HG03521 (cell line): ENCODE results near the gene AGPS.
A peak's percentile ranks its signal among the peaks of the same experiment; 100 is the strongest.
"Not testable (repeated sequence)": the region's sequence is repeated elsewhere in the genome, so short reads cannot be mapped to it uniquely, and the experiment has no call there.

Source experiments
- ATAC-seq: cut with Tn5 transposase; IDR thresholded peaks from one replicate; pipeline ENCODE4 v1.9.1; 2021; ENCODE audit warnings: mild to moderate bottlenecking, moderate library complexity; ENCODE audit not compliant: unreplicated experiment

AGPS gene

DNA sequence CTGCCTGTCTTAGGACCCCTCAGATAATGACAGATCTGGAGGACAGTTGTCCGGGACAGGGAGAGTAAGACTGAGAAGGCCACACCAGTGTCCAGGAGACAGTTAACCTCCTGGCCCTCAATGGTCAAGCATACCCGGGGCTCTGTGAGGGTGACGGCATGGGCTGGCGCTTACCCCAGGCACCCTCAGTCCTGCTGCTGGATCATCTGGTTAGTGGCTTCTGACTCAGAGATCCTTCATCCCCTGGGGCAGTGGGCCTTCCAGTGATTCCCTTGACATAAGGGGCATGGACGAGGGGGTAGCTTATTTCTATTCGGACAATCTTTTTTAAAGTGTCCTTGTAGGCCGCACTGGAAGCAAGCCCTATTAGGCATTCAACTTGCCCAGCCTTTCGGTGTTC is 18.1 kb downstream of the AGPS start:
- not testable (repeated sequence) for ATAC-seq

DNA sequence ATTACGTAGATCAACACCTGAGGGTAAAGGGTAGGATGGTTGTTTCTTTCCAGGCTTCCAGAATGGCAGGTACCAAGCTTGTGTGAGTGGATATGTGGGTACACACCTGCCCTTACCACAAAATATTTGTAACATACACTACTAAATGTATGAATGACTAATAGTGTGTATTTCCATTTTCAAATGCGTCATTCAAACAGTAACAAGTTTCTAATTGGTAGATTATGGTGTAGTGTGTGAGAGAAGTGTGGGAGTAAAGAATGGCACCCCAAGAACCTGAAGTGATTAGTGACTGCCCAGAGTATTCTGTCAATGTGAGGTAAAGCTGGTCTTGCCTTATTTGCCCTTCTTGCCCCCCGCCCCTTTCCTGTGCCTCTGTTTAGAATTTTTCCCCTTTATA is 21.1 kb downstream of the AGPS start:
- ATAC-seq, result peak; percentile 69

DNA sequence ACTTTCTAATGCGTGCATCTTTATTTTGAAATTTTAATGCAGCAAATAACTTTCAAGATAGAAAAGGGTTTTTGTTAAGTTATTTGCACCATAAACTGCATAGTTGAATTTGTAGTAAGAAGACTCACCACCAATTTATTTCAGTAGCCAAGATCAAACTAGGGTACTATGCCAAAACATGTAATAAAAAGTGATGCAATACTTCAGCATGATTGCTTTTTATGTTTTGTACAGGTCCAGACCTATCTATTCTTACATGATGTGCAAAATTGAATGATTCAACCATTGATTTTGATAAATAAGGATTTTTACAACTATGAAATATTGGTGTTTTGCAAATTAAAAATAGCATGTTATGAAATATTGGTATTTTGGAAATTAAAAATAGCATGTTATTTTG is 26.7 kb downstream of the AGPS start:
- no peak for ATAC-seq

DNA sequence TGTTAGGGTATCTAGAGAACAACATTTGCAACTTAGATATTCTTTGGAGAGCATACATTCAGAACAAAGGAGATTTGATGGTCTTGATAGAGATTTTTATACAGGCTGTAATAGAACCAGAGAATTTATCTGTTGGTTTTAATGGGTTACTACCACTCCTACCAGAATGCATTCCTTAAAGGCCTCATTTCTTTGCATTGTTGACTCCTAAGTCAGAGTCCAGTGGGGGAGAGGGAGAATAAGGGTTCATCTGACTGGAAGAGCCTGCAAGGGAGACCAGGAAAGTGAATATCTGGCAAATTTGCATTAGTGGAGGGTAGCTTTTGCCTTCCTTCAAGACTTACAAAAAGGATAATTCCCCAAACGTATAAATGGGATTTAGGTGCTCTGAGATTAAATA is 29.7 kb downstream of the AGPS start:
- no peak for ATAC-seq

DNA sequence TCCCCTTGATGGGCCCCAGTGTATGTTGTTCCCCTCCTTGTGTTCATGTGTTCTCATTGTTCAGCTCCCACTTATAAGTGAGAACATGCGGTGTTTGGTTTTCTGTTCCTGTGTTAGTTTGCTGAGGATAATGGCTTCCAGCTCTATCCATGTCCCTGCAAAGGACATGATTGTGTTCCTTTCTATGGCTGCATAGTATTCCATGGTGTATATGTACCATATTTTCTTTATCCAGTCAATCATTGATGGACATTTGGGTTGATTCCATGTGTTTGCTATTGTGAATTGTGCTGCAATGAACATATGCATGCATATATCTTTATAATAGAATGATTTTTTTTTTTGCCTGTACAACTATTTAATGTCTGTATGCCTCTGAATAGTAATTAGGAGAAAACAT is 31.5 kb downstream of the AGPS start:
- not testable (repeated sequence) for ATAC-seq

DNA sequence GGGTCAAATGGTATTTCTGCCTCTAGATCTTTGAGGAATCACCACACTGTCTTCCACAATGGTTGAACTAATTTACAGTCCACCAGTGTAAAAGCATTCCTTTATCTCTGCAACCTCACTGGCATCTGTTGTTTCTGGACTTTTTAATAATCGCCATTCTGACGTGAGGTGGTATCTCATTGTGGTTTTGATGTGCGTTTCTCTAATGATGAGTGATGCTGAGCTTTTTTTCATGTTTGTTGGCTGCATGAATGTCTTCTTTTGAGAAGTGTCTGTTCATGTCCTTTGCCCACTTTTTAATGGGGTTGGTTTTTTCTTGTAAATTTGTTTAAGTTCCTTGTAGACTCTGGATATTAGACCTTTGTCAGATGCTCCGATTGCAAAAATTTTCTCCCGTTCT is 32.0 kb downstream of the AGPS start:
- ATAC-seq, result not testable (repeated sequence)

DNA sequence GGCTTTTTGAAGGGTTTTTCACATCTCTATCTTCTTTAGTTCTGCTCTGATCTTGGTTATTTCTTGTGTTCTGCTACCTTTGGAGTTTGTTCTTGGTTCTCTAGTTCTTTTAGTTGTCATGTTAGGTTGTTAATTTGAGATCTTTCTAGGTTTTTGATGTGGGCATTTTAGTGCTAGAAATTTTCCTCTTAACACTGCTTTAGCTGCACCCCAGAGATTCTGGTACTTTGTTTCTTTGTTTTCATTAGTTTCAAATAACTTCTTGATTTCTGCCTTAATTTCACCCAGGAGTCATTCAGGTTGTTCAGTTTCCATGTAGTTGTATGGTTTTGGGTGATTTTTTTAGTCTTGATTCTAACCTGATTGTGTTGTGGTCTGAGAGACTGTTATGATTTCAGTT is 34.7 kb downstream of the AGPS start:
- no peak for ATAC-seq

DNA sequence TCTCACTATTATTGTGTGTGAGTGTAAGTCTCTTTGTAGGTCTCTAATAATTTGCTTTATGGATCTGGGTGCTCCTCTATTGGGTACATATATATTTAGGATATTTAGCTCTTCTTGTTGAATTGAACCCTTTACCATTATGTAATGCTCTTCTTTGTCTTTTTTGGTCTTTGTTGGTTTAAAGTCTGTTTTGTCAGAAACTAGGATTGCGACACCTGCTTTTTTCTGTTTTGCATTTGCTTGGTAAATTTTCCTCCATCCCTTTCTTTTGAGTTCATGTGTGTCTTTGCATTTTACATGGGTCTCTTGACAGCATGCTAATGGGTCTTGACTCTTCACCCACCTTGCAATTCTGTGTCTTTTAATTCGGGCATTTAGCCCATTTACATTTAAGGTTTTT is 35.4 kb downstream of the AGPS start:
- ATAC-seq, result not testable (repeated sequence)

DNA sequence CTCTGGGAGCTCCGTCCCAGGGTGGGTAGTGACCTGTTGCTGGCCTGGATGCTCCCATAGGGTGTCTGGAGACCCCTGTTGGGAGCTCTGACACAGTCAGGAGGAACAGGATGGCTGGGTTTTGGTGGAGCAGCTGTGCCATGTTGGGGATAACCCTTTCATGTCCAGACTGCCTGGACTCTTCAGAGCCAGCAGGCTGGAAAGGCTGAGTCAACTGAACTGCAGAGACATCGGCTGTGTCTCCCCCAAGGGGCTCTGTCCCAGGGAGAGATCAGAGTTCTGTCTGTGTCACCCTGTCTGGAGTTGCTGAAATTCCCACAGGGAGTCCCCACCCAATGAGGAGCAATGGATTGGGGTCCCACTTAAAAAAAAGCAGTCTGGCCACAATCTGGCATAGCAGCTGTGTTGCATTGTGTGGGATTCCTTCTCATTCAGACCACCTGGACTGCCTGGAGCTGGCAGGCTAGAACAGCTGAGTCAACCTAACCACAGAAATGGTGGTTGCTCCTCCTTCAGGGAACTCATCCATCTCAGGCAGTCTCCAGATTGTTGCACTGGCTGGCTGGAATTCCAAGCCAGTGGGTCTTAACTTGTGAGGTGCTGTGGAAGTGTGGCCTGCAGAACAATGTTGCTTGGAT is 37.2 kb downstream of the AGPS start:
- no peak for ATAC-seq

DNA sequence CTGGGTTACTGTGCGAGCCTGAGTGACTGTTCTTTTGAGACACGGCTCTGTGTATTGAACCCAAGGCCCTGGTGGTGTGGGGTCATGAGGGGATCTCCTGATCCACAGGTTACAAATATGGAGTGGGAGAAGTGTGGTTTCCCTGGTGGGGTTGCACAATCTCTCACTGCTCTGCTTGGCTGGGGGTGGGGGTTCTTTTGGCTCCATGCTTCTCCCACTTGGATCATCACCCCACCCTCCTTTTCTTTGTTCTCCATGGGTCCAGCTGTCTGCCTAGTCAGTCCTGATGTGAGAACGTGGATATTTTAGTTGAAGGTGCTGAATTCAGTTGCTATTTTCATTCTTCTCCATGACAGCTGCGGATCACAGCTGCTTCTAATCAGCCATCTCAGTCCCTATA is 37.8 kb downstream of the AGPS start:
- no peak for ATAC-seq

DNA sequence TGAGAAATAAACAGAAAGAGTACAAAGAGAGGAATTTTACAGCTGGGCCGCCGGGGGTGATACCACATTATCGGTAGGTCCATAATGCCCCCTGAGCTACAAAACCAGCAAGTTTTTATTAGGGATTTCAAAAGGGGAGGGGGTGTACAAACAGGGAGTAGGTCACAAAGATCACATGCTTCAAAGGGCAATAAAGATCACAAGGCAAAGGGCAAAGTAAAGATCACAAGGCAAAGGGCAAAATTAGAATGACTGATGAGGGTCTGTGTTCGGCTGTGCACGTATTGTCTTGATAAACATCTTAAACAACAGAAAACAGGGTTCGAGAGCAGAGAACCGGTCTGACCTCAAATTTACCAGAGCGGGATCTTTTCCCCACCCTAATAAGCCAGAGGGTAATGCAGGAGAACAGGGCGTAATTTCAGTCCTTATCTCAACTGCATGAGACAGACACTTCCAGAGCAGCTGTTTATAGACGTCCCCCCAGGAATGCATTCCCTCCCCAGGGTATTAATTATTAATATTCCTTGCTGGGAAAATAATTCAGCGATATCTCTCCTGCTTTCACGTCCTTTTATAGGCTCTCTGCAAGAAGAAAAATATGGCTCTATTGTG is 38.6 kb downstream of the AGPS start:
- ATAC-seq, result not testable (repeated sequence)

DNA sequence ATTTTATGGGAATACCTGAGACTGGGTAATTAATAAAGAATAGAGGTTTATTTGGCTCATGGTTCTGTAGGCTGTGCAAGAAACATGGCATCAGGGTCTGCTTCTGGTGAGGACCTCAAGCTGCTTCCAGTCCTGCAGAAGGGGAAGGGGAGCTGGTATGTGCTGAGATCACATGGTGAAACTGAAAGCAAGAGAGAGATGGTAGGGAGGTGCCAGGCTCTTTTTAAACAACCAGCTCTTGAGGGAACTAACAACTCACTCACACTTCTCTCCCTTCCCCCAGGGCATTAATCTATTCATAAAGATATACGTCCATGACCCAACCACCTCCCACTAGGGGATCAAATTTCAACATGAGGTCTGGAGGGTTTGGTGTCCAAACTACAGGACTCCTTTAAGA is 40.1 kb downstream of the AGPS start:
- ATAC-seq, result no peak

DNA sequence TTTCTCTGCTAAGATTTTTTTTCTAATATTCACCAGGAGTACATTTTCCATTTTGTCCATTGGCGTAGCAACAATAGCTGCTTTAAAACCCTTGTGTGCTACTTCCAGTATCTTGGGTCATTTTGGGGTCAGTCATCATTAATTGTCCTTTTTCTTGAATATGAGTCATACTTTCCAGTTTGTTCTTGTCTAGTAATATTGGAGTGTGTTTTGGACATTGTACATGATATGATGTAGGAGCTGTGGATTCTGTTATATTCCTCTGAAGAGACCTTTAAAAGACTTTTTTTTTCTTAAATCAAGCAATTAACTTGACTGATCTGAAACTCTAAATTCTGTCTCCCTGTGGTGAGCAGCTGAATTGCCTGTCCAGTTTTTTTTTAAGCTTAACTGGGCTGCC is 40.8 kb downstream of the AGPS start:
- no peak for ATAC-seq

DNA sequence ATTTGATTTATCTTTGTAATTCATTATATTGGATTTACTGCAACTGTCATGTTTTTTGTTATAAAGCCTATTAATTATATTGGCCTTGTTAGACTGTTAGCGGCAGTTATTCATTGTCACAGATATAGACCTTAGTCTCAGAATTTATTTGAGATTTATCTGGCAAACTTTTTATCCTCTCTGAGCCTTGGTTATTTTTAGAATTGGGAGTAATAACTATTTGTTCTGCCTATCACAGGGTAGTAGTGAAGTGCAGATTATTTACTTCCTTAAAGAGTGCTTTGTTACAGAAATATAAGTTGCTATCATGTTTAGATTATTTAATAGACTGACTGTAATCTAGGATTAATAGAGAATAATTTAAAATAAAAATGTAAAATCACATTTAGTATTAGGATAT is 41.9 kb downstream of the AGPS start:
- no peak for ATAC-seq

DNA sequence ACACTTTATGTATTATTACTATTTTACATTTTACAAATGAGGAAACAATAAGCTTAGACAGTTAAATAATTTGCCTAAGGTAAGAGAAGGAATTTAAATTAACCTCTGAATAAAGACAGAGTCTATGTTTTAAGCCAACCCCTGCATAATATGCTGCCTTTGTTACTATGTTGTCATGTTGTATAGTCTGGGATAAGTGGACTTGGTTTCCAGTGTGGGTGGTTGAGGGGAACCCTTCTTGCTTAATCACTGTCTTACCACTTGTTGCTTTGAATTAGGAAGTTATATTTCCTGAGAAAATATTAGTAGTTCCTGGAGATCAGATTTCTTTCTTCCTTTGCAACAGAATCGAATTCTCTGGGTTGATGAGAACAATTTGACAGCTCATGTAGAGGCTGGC is 52.6 kb downstream of the AGPS start:
- ATAC-seq, result no peak

DNA sequence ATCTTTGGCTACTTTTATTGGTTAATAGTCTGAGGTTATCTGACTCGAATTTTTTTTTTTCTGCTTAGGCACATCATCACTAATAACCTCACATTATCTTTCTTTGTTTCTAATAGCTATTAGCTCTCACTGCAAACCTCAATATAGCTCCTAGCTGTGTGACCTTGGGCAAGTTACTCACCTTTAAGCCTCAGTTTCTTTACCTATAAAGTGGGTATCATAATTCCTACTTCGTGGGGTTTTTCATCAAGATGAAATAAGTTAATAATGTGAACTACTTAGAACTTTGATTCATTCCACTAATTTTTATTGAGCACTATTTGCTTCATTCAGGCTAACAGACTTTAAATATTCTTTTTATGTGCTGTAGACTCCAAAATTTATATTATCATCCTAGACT is 55.5 kb downstream of the AGPS start:
- ATAC-seq, result no peak

DNA sequence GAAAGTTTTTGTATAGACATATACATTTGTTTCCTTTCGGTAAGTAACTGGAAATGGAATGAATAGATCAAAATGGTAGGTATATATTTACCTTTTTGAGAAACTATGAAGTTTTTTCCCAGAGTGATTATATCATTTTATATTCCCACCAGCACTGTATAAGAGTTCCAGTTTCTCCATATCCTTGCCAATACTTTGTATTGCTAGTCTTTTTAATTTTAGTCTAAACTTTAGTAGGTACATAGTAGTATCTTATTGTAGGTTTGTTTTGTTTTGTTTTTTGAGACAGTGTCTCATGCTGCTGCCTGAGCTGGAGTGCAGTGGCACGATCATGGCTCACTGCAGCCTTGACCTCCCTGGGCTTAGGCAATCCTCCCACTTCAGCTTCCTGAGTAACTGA is 56.6 kb downstream of the AGPS start:
- ATAC-seq, result no peak

DNA sequence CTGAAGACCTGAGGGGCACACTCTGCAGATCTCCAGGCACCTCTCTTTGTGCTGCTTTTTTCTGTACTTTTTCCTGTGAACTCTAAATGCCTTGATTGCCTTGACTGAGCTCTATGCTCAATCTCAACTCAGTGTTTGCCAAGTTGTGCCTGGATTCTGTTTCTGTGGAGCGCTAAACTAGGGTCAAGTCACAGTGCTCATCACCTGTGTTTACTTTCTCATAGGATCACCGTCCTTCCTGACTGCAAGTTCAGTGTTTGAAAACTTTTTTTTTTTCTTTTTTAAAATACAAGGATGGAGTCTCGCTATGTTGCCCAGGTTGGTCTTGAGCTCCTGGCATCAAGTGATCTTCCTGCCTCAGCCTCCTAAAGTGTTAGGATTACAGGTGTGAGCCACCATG is 62.6 kb downstream of the AGPS start:
- ATAC-seq, result no peak

DNA sequence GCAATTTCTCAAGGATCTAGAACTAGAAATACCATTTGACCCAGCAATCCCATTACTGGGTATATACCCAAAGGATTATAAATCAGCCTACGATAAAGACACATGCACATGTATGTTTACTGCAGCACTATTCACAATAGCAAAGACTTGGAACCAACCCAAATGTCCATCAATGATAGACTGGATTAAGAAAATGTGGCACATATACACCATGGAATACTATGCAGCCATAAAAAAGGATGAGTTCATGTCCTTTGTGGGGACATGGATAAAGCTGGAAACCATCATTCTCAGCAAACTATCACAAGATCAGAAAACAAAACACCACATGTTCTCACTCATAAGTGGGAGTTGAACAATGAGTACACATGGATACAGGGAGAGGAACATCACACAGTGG is 67.2 kb downstream of the AGPS start:
- not testable (repeated sequence) for ATAC-seq

DNA sequence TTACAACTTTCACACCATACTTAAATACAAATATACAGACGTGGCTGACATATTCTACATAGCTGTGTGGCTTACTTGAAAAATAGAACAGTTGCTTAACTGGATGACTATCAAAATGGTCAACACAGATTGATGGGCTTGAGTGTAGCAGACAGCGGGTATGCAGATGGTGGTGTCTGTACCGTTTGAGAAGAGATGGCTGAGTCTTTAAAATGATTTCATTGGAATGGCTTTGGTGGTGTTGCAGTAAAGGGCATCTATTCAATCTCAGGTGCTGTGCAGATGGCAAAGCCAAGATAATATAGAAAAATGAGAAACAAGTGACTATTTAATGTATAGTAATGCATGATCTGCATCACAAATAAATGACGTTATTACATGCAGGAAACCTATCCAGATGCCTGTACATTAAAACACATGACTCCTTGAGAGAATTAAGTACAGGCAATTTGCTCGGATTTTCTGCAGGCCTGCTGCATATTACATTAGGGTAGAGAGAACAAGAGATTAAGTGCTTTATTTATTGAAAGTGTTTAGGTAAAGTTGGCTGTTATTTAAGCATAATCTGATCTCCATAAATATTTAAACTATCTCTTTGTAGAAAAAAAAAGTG is 68.5 kb downstream of the AGPS start:
- ATAC-seq, result no peak

DNA sequence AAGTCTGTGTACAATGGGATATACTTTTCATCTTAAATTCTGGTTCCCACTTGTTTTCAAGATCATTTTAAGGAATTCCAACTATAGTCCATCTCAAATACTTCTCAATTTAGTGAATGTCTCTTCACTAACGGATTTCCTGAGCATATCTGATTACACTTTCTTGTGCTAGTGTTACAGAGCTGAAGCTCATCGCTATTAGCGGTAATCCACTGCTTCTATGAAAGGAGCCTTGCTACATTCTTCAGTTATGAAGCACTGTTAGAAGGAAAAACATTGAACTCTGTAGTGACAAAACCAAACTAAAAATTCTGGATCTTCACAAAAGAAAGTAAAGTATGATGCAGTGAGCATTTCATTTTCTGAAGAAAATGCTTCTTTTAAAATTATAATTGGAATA is 72.0 kb downstream of the AGPS start:
- no peak for ATAC-seq

DNA sequence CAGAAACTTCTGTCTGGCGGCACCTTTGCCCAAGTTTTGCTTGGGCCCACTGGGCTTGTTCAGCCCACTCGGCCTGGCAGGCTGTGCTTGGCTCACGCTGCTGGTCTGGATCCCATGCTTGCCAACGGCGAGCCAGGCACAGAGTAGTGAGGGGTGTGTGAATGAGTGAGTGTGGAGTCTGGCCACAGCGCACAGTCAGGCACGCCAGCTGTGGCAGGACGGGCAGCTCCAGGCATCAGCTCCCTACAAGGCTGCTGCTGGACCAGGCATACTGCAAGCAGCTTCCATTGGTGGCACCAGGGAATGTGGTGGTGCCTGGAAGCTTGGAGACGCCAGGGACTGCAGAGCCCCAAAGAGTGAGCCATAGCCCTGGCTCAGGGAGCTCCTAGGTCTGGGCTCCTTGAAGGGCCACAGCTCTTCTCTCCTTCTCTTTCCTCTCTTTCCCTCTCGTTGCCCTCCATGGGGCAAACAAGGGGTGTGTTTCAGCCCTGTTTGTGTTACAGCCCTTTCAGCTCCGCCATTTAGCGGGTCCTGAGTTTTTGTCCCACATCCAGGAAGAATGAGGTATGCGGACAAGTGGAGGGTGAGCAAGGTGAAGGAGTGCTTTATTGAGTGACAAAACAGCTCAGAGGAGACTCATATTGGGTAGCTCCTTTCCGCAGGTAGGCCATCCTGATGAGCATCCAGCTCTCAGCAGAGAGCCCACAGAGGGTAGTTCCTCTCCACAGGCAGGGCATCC is 73.0 kb downstream of the AGPS start:
- ATAC-seq, result no peak
